ENCODE data around the gene MAPK10. TPM values are rescaled to one million over a fixed set of nuclear protein-coding genes. Genes with fewer than 3 reads are reported as not detected.

MAPK10 gene
- polyA plus RNA-seq, 1 donor (not counting 4 experiments of a cell fraction or from before 2014, with no cell fraction given): 8.2 TPM

- H3K36me3 ChIP-seq (ENCODE audit: control insufficient read depth in 2 of 2, extremely low read depth in 1 of 2, insufficient read depth in 2 of 2, low read length in 2 of 2): no peaks in the 10 kb centered on the region
- no peaks in the 10 kb centered on the region for H3K9me3 ChIP-seq (ENCODE audit: control insufficient read depth, low read depth, low read length)
- H2AFZ ChIP-seq (ENCODE audit: control insufficient read depth, low read length): no peak overlapping the region
- H3K4me3 ChIP-seq (ENCODE audit: control insufficient read depth in 2 of 3, extremely low read depth in 1 of 3, insufficient read depth in 2 of 3, low read depth in 1 of 3, low read length in 3 of 3): no peak overlapping the region
- DNase-seq (ENCODE audit: low read depth, low spot score) (no peak), FAIRE-seq (no peak)
- H3K27ac ChIP-seq (ENCODE audit: control insufficient read depth, insufficient read depth, low read length): no peak overlapping the region
- TF ChIP-seq CTCF (optimal IDR thresholded peaks at IDR 0.05 in 1 of 3, IDR thresholded peaks at IDR 0.05 in 1 of 3, conservative IDR thresholded peaks at IDR 0.05 in 1 of 3; ENCODE audit: extremely low read depth in 1 of 3, insufficient read depth in 2 of 3, low read length in 3 of 3) (no peak), EZH2 (IDR thresholded peaks at IDR 0.05; ENCODE audit: low read length) (no peak)
- no peaks in the 10 kb centered on the region for H4K20me1 ChIP-seq (ENCODE audit: control insufficient read depth, extremely low read depth, insufficient read depth, low read length)
- H3K79me2 ChIP-seq (ENCODE audit: control insufficient read depth, insufficient read depth, low read length): no peaks in the 10 kb centered on the region
- no peak overlapping the region for H3K9ac ChIP-seq (ENCODE audit: control insufficient read depth, extremely low read depth, insufficient read depth, low read length)
- H3K27me3 ChIP-seq (ENCODE audit: control insufficient read depth, extremely low read depth, insufficient read depth, low read length): no peaks in the 10 kb centered on the region
- no peak overlapping the region for H3K4me2 ChIP-seq (ENCODE audit: control insufficient read depth, extremely low read depth, insufficient read depth, low read depth, low read length)
- dilution Hi-C loops (cut with MboI; ENCODE audit: extremely low pct_ligation_motif_present, low sequenced_read_pairs): no loop called here
- no peaks in the 10 kb centered on the region for H3K4me1 ChIP-seq (ENCODE audit: control insufficient read depth, extremely low read depth, insufficient read depth, low read length)
- no peaks in the 10 kb centered on the region for H3K9me1 ChIP-seq (ENCODE audit: control insufficient read depth, extremely low read depth, insufficient read depth, low read length)
Measured at GRCh38 chr4:86401826-86402225, 42.0 kb upstream of the MAPK10 start.

DNA sequence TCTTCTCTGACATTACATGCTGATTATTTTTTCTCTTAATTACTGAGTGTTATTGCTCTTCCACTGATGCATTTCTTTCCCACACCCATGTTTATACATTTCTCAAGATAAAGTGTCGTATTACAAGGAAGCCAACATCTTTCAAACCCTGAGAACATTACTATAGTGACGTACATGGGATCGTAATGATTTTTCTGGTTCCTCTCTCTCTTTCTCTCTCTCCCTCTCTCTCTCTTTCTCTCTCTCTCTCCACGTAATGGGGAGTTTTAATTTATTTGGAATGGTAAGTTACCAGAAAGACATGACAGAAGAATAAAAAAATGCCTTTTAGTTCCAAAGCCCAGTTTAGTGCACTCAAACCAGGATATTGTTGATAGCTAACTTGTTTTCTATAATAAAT is 40.4 kb upstream of the MAPK10 start:
- Histone ChIP-seq H4K20me1 (ENCODE audit: control insufficient read depth, extremely low read depth, insufficient read depth, low read length) (no peaks in the 10 kb centered on the region), H3K36me3 (ENCODE audit: control insufficient read depth in 2 of 2, extremely low read depth in 1 of 2, insufficient read depth in 2 of 2, low read length in 2 of 2) (no peaks in the 10 kb centered on the region), H3K4me3 (ENCODE audit: control insufficient read depth in 2 of 3, extremely low read depth in 1 of 3, insufficient read depth in 2 of 3, low read depth in 1 of 3, low read length in 3 of 3) (no peak overlapping the region), H3K4me1 (ENCODE audit: control insufficient read depth, extremely low read depth, insufficient read depth, low read length) (no peaks in the 10 kb centered on the region), H2AFZ (ENCODE audit: control insufficient read depth, low read length) (no peak overlapping the region), H3K4me2 (ENCODE audit: control insufficient read depth, extremely low read depth, insufficient read depth, low read depth, low read length) (no peak overlapping the region), H3K27me3 (ENCODE audit: control insufficient read depth, extremely low read depth, insufficient read depth, low read length) (no peaks in the 10 kb centered on the region), H3K9ac (ENCODE audit: control insufficient read depth, extremely low read depth, insufficient read depth, low read length) (no peak overlapping the region), H3K9me1 (ENCODE audit: control insufficient read depth, extremely low read depth, insufficient read depth, low read length) (no peaks in the 10 kb centered on the region), H3K9me3 (ENCODE audit: control insufficient read depth, low read depth, low read length) (no peaks in the 10 kb centered on the region), H3K79me2 (ENCODE audit: control insufficient read depth, insufficient read depth, low read length) (no peaks in the 10 kb centered on the region), H3K27ac (ENCODE audit: control insufficient read depth, insufficient read depth, low read length) (no peak overlapping the region)
- dilution Hi-C loops (cut with MboI; ENCODE audit: extremely low pct_ligation_motif_present, low sequenced_read_pairs): no loop called here
- no peak for TF ChIP-seq EZH2 (IDR thresholded peaks at IDR 0.05; ENCODE audit: low read length)
- no peak for TF ChIP-seq CTCF (optimal IDR thresholded peaks at IDR 0.05 in 1 of 3, IDR thresholded peaks at IDR 0.05 in 1 of 3, conservative IDR thresholded peaks at IDR 0.05 in 1 of 3; ENCODE audit: extremely low read depth in 1 of 3, insufficient read depth in 2 of 3, low read length in 3 of 3)
- no peak for DNase-seq (ENCODE audit: low read depth, low spot score)
- FAIRE-seq: no peak

All from keratinocyte (primary cell).